Hematopoietic multipotent progenitor cell (in vitro differentiated cells): ENCODE data around the gene GNL1. TPM values are rescaled to one million over a fixed set of nuclear protein-coding genes. Genes with fewer than 3 reads are reported as not detected.
A peak's percentile ranks its signal among the peaks of the same experiment; 100 is the strongest.

Source experiments
- DNase-seq, 3 donors: peaks; one replicate each; pipeline ENCODE4 v3.0.0-alpha.2; 2011 to 2015; ENCODE audit warnings: low read depth in 2 of 3, low spot score in 2 of 3
- total RNA-seq: library from RNA; depleted of rRNA; stranded (reverse); fragments of >200 nt; gene quantifications from one replicate; pipeline ENCODE4 v1.2.3, GENCODE V29; 2012

GNL1 gene
- total RNA-seq, 1 donor: 46.6 TPM

- DNase-seq: no peak
These were observed 14.4 kb upstream of the GNL1 start for GRCh38 chr6:30570740-30571074.

- DNase-seq: no peak
These were observed 14.0 kb upstream of the GNL1 start for GRCh38 chr6:30570263-30570662.

GRCh38 chr6:30568245-30568644 is 12.0 kb upstream of the GNL1 start:
- DNase-seq: no peak

- no peak for DNase-seq
These were observed 9.5 kb upstream of the GNL1 start for GRCh38 chr6:30565772-30566171.

- DNase-seq: no peak
These were observed 7.8 kb upstream of the GNL1 start for GRCh38 chr6:30564114-30564513.

- no peak for DNase-seq
These were observed 6.5 kb upstream of the GNL1 start for GRCh38 chr6:30562470-30563425.

- no peak for DNase-seq
These were observed 4.6 kb upstream of the GNL1 start for GRCh38 chr6:30560930-30561329.

- DNase-seq: no peak
These were observed 1.3 kb upstream of the GNL1 start for GRCh38 chr6:30557683-30557981.

- DNase-seq: peak; percentile 81 to 93 (median 87)
These were observed 805 bp upstream of the GNL1 start, which contains the start of gene PRR3 for GRCh38 chr6:30556906-30557682. TSS of gene PRR3 (plus strand) at chr6:30557295. CDS start at chr6:30557345, 50 bp downstream.

- DNase-seq: no peak
These were observed 548 bp downstream of the GNL1 start for GRCh38 chr6:30555816-30556065.

GRCh38 chr6:30554962-30555815 is 1.1 kb downstream of the GNL1 start:
- DNase-seq: no peak

GRCh38 chr6:30554404-30554803 is 1.9 kb downstream of the GNL1 start:
- no peak for DNase-seq

GRCh38 chr6:30548375-30548774 is 7.9 kb downstream of the GNL1 start:
- no peak for DNase-seq

GRCh38 chr6:30547454-30547853 is 8.8 kb downstream of the GNL1 start:
- DNase-seq: no peak

GRCh38 chr6:30544666-30545272 is 11.5 kb downstream of the GNL1 start:
- peak in 2 of 3 donors; percentile 61 to 75 for DNase-seq

- DNase-seq: no peak
These were observed 12.5 kb downstream of the GNL1 start for GRCh38 chr6:30543821-30544220.

GRCh38 chr6:30542915-30543314 is 13.4 kb downstream of the GNL1 start:
- DNase-seq: no peak

- DNase-seq: peak in 1 of 3 donors; percentile 47
These were observed 13.9 kb downstream of the GNL1 start for GRCh38 chr6:30542404-30542725.

GRCh38 chr6:30541515-30542403 is 14.5 kb downstream of the GNL1 start:
- peak; percentile 80 to 85 (median 80) for DNase-seq

GRCh38 chr6:30537931-30538330 is 18.4 kb downstream of the GNL1 start:
- no peak for DNase-seq
